Astrocyte (in vitro differentiated cells and primary cell): ENCODE data around the gene PITPNM3. TPM values are rescaled to one million over a fixed set of nuclear protein-coding genes. Genes with fewer than 3 reads are reported as not detected.

Experiments
- DNase-seq: peaks from one replicate; pipeline ENCODE4 v3.0.0-alpha.2; 2010; ENCODE audit warnings: low read depth
- FAIRE-seq: peaks from 2 replicates; lab custom pipeline; 2011; peaks lifted over from hg19 to GRCh38; lab: Jason Lieb, UNC
- H2AFZ ChIP-seq: 2 replicates; pipeline ENCODE4 v1.6.0; 2012; ENCODE audit warnings: low read depth, low read length, inconsistent platforms
- H3K27ac ChIP-seq: 2 replicates; pipeline ENCODE4 v1.5.1; 2011; ENCODE audit warnings: low read depth, low read length, inconsistent platforms
- H3K27me3 ChIP-seq: 2 replicates; pipeline ENCODE4 v1.6.0; 2011; ENCODE audit warnings: low read length, inconsistent platforms; ENCODE audit not compliant: insufficient read depth
- H3K36me3 ChIP-seq: 2 replicates; pipeline ENCODE4 v1.5.1; 2011; ENCODE audit warnings: low read length, inconsistent platforms; ENCODE audit not compliant: insufficient read depth
- H3K4me1 ChIP-seq: 2 replicates; pipeline ENCODE4 v1.5.1; 2011; ENCODE audit warnings: low read length, inconsistent platforms; ENCODE audit not compliant: insufficient read depth
- H3K4me2 ChIP-seq: 2 replicates; pipeline ENCODE4 v1.6.0; 2012; ENCODE audit warnings: low read length, inconsistent platforms
- H3K4me3 ChIP-seq: 2 replicates; pipeline ENCODE4 v1.5.1; 2011; ENCODE audit warnings: low read depth, mild to moderate bottlenecking, low read length, inconsistent platforms; ENCODE audit not compliant: insufficient read depth
- H3K79me2 ChIP-seq: 2 replicates; pipeline ENCODE4 v1.6.0; 2012; ENCODE audit warnings: mild to moderate bottlenecking, low read length, inconsistent platforms; ENCODE audit not compliant: insufficient read depth
- H3K9ac ChIP-seq: 2 replicates; pipeline ENCODE4 v1.6.0; 2012; ENCODE audit warnings: mild to moderate bottlenecking, low read length, inconsistent platforms
- H3K9me3 ChIP-seq: 2 replicates; pipeline ENCODE4 v1.5.1; 2012; ENCODE audit warnings: low read depth, mild to moderate bottlenecking, low read length, inconsistent platforms; ENCODE audit not compliant: insufficient read depth
- H4K20me1 ChIP-seq: 2 replicates; pipeline ENCODE4 v1.6.0; 2012; ENCODE audit warnings: low read length, inconsistent platforms; ENCODE audit not compliant: insufficient read depth
- H3K27ac Mint-ChIP-seq: one replicate; pipeline ENCODE4 v1.8.0; 2021; ENCODE audit warnings: mild to moderate bottlenecking, mixed read lengths; ENCODE audit not compliant: unreplicated experiment
- H3K27me3 Mint-ChIP-seq: one replicate; pipeline ENCODE4 v1.8.0; 2021; ENCODE audit warnings: low read depth, mixed read lengths; ENCODE audit not compliant: unreplicated experiment
- H3K36me3 Mint-ChIP-seq: one replicate; pipeline ENCODE4 v1.8.0; 2021; ENCODE audit warnings: low read depth, mixed read lengths; ENCODE audit not compliant: unreplicated experiment
- H3K4me1 Mint-ChIP-seq: one replicate; pipeline ENCODE4 v1.8.0; 2021; ENCODE audit warnings: low read depth, mixed read lengths; ENCODE audit not compliant: unreplicated experiment
- H3K4me3 Mint-ChIP-seq: one replicate; pipeline ENCODE4 v1.8.0; 2021; ENCODE audit warnings: mild to moderate bottlenecking, moderate library complexity, mixed read lengths; ENCODE audit not compliant: unreplicated experiment
- H3K9me3 Mint-ChIP-seq: one replicate; pipeline ENCODE4 v1.8.0; 2021; ENCODE audit warnings: mild to moderate bottlenecking, mixed read lengths; ENCODE audit not compliant: unreplicated experiment
- EZH2 ChIP-seq: IDR thresholded peaks from 2 replicates; pipeline ENCODE4 v1.6.1; 2012; ENCODE audit warnings: mild to moderate bottlenecking, low read length, inconsistent platforms; ENCODE audit not compliant: insufficient read depth
- total RNA-seq: library from RNA; stranded (reverse); gene quantifications from 2 replicates; pipeline ENCODE4 v1.2.1, GENCODE V29; 2021
- TF ChIP-seq, protein P1 (sequence below): IDR thresholded peaks from 2 replicates; pipeline ENCODE4 v1.5.1; 2011; ENCODE audit warnings: low read depth, mild to moderate bottlenecking, inconsistent platforms, low read length, moderate library complexity; ENCODE audit not compliant: insufficient read depth

PITPNM3 gene
- total RNA-seq, 1 donor from 2014 or later: 1.3 TPM

DNA sequence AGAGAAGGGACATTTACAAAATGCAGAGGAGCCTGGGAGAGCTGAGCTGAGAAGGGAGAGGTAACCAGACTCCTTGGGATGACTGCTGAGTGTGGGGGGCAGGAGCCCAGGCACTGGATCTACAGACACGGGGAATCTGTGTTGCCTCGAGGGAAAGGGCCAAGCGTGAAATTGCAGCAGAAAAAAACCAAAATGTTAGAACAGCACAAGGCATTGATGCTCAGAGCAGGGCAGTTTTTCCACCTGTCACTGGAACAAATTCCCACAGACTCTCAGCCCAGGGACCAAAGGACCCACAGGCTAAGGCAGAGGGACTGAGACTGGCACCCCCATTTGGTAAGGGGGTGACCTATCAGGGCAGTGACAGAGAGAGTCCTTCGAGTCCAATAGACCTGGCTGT, 2.0 kb downstream of the PITPNM3 start:
- no peak overlapping the region for H3K4me2 ChIP-seq
- peaks cover 1% of the 10 kb centered on the region for H3K36me3 Mint-ChIP-seq
- no peak overlapping the region for H3K27ac ChIP-seq

GRCh38 chr17:6551869-6552531, 4.4 kb downstream of the PITPNM3 start:
- Mint-ChIP-seq H3K27me3 (peaks cover 62% of the 10 kb centered on the region), H3K36me3 (peaks cover 1% of the 10 kb centered on the region), H3K27ac (no peak overlapping the region), H3K4me1 (peaks cover 14% of the 10 kb centered on the region), H3K4me3 (no peak overlapping the region), H3K9me3 (no peaks in the 10 kb centered on the region)
- no peak for TF ChIP-seq EZH2
- TF ChIP-seq, protein P1, sequence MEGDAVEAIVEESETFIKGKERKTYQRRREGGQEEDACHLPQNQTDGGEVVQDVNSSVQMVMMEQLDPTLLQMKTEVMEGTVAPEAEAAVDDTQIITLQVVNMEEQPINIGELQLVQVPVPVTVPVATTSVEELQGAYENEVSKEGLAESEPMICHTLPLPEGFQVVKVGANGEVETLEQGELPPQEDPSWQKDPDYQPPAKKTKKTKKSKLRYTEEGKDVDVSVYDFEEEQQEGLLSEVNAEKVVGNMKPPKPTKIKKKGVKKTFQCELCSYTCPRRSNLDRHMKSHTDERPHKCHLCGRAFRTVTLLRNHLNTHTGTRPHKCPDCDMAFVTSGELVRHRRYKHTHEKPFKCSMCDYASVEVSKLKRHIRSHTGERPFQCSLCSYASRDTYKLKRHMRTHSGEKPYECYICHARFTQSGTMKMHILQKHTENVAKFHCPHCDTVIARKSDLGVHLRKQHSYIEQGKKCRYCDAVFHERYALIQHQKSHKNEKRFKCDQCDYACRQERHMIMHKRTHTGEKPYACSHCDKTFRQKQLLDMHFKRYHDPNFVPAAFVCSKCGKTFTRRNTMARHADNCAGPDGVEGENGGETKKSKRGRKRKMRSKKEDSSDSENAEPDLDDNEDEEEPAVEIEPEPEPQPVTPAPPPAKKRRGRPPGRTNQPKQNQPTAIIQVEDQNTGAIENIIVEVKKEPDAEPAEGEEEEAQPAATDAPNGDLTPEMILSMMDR: no peak
- Histone ChIP-seq H4K20me1 (peaks cover 27% of the 10 kb centered on the region), H3K9me3 (no peaks in the 10 kb centered on the region), H3K27me3 (peaks cover 33% of the 10 kb centered on the region), H3K27ac (no peak overlapping the region), H2AFZ (no peak overlapping the region), H3K36me3 (no peaks in the 10 kb centered on the region), H3K4me3 (no peak overlapping the region), H3K9ac (no peak overlapping the region), H3K79me2 (no peaks in the 10 kb centered on the region), H3K4me1 (peaks cover 17% of the 10 kb centered on the region), H3K4me2 (no peak overlapping the region)
- FAIRE-seq (no peak), DNase-seq (no peak)

More for the DNA sequence above, 2.0 kb downstream of the PITPNM3 start:
- Histone ChIP-seq H3K79me2 (no peaks in the 10 kb centered on the region), H3K27me3 (peaks cover 33% of the 10 kb centered on the region), H2AFZ (no peak overlapping the region), H3K36me3 (no peaks in the 10 kb centered on the region), H3K9me3 (no peaks in the 10 kb centered on the region), H3K4me3 (no peak overlapping the region), H4K20me1 (peaks cover 19% of the 10 kb centered on the region), H3K9ac (no peak overlapping the region), H3K4me1 (peaks cover 12% of the 10 kb centered on the region)
- TF ChIP-seq EZH2: no peak
- TF ChIP-seq, protein P1: no peak
- peaks cover 61% of the 10 kb centered on the region for H3K27me3 Mint-ChIP-seq
- DNase-seq: no peak
- peaks cover 6% of the 10 kb centered on the region for H3K4me1 Mint-ChIP-seq
- no peak for FAIRE-seq
- no peak overlapping the region for H3K4me3 Mint-ChIP-seq
- no peak overlapping the region for H3K27ac Mint-ChIP-seq
- H3K9me3 Mint-ChIP-seq: no peaks in the 10 kb centered on the region

DNA sequence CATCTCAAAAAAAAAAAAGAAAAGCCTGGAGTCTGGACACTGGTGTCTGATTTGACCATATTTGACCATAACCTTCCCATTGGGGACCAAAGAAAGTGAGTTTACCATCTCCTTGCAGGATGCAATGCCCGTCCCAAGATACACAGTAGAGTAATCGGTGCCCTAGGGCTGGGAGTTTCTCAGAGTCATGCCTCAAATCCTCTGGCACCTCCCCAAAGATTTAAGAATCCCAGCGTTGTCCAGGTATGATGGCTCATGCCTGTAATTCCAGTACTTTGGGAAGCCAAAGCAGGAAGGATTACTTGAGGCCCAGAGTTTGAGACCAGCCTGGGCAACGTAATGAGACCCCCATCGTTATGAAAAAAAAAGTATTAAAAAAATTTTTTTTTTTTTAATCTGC, 5.0 kb downstream of the PITPNM3 start:
- no peak for FAIRE-seq
- H3K36me3 ChIP-seq: no peaks in the 10 kb centered on the region
- no peak overlapping the region for H3K4me3 Mint-ChIP-seq

More for the DNA sequence above, 5.0 kb downstream of the PITPNM3 start:
- peaks cover 14% of the 10 kb centered on the region for H3K4me1 Mint-ChIP-seq
- TF ChIP-seq EZH2: no peak
- TF ChIP-seq, protein P1: no peak
- no peak overlapping the region for H2AFZ ChIP-seq
- no peak overlapping the region for H3K4me3 ChIP-seq
- H3K27me3 ChIP-seq: peaks cover 31% of the 10 kb centered on the region
- no peaks in the 10 kb centered on the region for H3K9me3 Mint-ChIP-seq
- H3K27ac ChIP-seq: no peak overlapping the region
- peaks cover 24% of the 10 kb centered on the region for H4K20me1 ChIP-seq
- peaks cover 17% of the 10 kb centered on the region for H3K4me1 ChIP-seq
- no peak overlapping the region for H3K4me2 ChIP-seq
- H3K9me3 ChIP-seq: no peaks in the 10 kb centered on the region
- DNase-seq: no peak
- H3K27ac Mint-ChIP-seq: no peak overlapping the region
- H3K9ac ChIP-seq: no peak overlapping the region
- peaks cover 62% of the 10 kb centered on the region for H3K27me3 Mint-ChIP-seq
- H3K36me3 Mint-ChIP-seq: peaks cover 1% of the 10 kb centered on the region
- H3K79me2 ChIP-seq: no peaks in the 10 kb centered on the region
